Measurements from ENCODE around the gene ATRN.
"Not testable (repeated sequence)": the region's sequence is repeated elsewhere in the genome, so short reads cannot be mapped to it uniquely, and the experiment has no call there.

Gene ATRN

DNA sequence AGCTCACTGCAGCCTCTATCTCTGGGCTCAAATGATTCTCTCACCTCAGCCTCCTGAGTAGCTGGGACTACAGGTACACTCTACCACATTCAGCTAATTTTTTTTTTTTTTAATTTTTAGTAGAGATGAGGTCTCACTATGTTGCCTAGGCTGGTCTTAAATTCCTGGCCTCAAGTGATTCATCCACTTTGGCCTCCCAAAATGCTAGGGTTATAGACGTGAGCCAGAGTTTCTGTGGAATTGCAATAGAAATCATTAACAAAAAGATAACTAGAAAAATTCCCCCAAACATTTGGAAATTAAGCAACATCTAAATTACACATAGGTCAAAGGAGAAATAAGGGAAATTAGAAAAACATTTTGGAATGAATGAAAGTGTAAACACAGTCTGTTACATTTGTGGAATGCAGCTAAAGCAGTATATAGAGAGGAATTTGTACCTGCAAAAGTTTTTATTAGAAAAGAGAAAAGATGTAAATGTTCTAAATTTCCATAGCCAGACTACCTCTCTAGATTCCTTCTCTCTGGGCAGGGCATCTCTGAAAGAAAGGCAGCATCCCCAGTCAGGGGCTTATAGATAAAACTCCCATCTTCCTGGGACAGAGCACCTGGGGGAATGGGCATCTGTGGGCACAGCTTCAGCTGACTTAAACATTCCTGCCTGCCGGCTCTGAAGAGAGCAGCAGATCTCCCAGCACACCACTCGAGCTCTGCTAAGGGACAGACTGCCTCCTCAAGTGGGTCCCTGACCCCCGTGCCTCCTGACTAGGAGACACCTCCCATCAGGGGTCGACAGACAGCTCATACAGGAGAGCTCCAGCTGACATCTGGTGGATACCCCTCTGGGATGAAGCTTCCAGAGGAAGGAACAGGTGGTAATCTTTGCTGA is 51.3 kb downstream of the ATRN start:
- no peak for DNase-seq

DNA sequence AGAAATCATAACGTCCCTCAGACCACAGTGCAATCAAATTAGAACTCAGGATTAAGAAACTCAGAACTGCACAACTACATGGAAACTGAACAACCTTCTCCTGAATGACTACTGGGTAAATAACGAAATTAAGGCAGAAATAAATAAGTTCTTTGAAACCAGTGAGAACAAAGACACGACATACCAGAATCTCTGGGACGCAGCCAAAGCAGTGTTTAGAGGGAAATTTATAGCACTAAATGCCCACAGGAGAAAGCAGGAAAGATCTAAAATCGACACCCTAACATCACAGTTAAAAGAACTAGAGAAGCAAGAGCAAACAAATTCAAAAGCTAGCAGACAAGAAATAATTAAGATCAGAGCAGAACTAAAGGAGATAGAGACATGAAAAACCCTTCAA is 53.9 kb downstream of the ATRN start:
- DNase-seq, result not testable (repeated sequence)

DNA sequence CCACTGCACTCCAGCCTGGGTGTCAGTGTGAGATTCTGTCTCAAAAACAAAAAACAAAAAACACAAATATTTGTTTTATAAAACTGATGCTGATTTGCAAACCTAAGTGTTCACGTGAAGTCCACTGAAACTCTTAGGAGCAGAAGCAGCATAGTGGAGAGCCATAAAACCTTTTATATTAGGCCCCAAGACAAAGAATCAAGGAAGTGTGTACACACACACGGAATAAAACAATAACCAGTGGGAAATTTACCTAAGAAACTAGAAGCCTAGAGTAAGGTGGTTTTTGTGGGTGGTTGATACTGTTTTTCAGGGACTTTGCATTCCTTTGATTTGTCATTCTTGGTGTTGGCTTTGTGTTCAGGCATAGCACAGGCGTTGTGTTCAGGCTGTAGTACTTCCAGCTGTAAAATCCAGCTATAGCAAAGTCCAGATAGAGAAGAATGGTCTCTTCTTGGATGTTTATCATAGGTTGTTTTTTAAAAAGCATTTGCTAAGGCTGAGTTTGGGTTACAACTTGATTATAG is 61.3 kb downstream of the ATRN start:
- DNase-seq, result no peak

DNA sequence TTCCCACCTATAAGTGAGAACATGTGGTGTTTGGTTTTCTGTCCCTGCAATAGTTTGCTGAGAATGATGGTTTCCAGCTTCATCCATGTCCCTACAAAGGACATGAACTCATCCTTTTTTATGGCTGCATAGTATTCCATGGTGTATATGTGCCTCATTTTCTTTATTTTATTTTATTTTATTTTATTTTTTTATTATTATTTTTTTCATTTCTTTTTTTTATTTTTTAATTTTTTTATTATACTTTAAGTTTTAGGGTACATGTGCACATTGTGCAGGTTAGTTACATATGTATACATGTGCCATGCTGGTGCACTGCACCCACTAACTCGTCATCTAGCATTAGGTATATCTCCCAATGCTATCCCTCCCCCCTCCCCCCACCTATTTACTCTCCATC is 66.9 kb downstream of the ATRN start:
- DNase-seq, result not testable (repeated sequence)

DNA sequence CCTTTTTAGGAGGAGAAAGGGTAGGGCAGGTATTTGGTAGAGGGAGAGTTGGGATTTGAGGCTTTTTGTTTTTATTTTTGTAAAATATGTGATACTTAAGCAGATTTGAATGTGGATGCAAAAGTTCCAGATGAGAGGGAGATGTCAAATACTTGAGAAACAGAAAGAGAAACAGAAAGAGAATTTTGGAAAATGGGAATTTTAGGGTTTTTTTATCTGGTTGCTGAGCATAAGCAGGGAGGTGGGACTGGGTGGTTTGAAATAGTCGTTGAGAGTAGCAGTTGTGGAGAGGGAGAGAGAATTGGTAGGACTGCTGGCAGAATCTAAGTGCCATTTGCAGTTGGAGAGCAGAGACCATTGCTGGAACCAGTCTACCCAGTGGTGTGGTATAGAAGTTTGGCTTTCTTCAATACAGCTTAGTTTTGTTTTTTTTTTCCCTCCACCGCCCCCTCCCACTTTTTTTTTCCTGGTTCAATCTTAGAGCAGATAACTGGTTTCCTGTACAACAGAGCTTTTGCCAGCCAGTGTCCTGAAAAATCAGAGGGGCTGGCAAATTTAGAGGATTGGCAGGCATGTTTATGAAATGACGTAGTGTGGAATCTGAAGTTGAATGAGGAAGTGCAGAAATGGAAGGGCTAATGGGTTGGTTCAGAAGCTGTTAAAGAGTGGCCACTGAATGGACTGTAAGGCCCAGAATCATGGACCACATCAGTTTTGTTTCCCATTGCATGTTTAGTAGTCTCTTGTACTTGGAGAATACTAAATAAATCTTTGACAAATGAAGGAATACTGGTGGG is 68.7 kb downstream of the ATRN start:
- no peak for DNase-seq

DNA sequence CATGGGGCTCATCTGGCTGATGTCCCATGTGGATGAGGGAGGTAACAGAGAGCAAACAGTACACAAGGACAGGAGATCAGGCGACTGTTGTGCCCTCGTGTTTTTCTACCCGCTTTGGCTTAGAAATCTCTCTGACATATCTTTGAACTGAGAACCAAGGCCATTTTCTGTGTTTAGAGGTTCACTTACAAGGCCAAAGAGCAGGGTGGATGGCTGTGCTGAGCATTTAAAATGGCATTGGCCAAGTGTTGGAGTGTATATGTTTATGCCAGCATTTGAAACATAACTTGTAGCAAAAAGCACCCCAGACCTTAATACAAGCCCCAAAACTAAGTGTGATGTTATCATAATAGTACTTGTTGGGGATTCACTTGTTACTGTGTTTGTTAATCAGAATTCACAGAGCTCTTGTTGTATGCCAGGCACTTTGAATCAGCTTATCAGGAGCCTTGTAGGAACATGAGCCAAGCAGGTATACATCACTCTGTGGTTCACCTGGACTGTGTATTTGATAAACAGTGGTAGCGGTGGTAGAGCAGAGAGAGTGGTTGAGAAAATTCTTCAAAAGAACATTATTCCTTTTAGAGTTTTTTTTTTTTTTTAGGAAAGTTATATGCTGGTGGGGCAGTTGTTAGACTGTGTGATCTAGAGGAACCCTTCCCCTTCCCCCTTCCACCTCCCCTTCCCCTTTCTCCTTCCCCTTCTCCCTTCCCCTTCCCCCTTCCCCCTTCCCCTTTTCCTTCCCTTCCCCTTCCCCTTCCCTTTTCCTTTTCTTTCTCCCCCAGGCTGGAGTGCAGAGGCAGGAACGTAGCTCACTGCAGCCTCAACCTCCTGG is 71.3 kb downstream of the ATRN start:
- DNase-seq, result no peak

DNA sequence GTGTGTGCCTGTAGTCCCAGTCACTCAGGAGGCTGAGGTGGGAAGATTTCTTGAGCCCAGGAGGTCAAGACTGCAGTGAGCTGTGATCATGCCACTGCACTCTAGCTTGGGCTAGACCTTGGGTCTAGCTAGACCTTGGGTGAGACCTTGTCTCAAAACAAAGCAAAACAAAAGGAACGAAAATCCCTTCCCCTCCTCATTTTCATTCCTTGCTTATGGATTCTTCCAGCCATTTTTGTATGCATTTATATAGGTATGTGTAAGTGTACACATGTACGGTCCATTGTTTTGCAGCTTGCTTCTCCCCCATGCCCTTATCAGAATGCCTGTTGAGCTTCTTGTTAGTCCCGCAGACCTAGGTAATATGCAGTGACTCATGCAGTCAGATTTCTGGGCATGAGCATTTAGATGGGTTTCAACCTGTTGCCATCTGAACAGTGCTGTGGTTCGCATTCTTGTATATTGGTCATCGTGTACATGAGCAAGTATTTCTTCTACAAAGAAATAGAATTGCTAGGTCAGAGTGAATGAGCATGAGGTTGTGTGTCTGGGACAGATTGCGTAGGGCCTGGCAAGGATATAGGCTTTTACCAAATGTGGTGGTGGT is 73.2 kb downstream of the ATRN start:
- no peak for DNase-seq

DNA sequence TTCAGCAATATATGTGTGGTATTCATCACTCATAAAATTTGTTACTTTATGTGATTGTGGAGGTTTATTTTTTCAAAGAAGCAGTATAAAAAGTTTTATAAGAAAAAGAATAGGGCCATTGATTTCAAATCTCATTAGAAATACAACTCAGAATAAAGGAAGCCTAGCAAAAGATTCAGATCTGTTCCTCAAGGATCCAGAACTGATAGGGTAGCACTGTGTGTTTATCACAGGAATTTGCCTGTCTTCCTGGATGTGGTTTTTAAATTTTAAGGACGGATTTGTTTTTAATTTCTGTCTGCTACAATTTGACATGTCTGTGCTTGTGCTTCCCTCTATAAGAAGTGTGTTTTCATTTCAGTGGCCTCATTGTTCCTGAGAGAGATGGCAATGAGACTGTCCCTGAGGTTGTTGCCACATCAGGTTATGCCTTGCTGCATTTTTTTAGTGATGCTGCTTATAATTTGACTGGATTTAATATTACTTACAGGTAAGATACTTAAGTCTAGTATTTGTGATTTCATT is 74.6 kb downstream of the ATRN start:
- DNase-seq, result no peak

DNA sequence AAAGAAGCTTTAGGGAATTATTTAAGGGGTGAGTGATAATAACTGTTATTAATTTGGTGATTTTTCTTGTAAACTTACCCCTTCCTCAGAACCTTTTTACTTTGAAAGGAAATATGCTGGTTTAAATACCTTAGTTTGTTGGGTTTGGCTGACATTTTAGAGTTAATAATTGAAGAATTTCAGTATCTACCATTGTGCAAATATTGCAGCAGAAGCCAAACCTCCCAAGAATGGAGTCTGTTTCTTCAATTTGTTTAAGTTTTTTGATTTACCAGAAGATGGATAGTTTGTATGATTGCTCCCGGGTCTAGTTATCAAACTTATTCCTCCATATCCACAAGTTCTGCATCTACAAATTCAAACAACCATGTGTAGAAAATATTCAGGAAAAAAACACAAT is 77.1 kb downstream of the ATRN start:
- no peak for DNase-seq

DNA sequence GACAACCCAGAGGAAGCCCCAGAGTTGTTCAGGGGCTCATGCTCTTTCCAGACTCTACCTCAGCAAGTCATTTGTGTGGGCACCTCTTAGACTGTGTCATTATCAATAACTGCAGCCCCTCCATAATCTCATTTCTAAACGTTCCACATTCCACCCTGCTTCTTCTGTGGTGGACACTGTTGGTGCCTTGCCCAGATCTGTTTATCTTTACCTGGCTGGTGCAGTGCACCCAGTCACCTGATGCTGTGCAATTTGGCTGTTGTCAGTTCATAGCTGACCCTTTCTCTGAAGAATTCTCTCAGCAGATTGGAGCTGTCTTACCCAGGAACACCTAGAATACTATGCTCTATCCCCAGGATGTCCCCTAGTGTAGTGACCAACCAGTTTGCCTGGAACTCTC is 80.0 kb downstream of the ATRN start:
- DNase-seq, result no peak

DNA sequence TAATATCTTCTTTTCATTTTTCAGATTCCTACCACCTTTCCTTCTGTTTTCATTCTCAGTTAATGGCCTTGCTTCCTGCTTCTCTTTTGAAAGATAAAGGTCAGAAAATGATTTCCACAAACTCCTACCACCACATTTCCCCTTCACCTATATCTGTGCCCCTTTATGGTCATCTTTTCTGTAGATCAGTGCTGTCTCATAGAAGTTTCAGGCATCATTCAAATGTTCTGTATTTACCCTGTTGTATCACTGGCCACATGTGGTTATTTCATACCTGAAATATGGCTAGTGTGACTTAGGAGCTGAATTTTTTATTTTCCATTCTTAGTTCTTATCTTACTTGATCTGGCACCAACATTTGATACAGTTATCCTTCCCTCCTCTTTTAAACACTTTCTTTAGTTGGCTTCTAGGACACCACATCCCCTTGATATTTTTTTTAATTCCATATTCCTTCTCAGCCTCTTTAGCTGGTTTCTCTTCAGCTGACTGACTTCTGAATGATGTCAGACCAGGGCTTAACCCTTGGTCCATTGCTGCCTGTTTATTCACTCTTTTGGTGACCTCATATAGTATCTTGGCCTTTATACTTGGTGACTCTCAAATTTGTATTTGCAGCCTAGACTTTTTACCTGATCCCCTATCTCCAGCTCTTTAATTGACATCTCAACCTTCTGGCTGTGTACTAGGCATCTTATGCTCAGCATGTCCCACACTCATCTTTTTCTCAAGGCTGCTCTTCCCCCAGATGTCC is 81.0 kb downstream of the ATRN start:
- no peak for DNase-seq

DNA sequence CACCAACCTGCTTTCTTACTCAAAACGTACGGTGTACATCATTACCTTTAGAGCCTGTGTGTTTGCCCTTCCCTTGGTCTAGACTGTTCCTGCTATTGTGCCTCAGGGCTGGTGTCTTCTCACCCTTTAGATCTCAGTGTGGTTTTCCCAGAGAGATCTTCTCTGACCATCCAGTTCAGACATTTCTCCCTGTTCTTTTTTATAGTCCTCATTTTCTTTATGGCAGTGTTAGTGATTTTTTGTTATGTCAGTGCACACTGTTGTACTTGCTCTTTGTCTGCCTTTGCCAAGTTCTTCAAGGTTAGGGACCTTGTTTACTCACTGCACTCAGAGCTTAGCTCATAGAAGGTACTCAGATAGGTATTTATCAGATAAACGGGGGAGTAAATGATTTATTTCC is 82.8 kb downstream of the ATRN start:
- no peak for DNase-seq

DNA sequence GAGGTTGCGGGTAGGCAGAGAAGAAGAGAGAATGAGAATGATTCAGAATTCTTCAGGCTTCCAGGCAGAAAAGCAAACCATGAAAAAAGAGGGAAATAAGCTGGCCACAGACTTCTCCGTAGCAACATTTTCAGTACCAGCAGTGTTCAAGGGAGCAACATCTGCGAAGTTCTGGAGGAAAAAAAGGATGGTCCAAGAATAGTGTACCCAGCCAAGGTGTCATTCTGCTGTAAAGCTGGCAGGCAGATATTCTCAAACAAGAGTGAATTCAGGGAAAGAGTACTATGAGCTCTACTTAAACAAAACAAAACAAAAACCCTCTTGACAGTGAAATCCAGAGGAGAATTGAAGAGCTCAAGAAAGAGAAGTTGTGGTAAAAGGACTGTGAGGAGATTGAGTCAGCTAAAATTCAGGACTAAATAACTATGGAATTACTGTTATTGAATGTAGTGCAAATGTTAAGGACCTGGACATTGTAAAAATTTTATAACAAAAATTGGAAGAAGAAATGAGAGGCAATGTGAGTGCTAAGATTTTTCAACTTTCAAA is 86.5 kb downstream of the ATRN start:
- no peak for DNase-seq

DNA sequence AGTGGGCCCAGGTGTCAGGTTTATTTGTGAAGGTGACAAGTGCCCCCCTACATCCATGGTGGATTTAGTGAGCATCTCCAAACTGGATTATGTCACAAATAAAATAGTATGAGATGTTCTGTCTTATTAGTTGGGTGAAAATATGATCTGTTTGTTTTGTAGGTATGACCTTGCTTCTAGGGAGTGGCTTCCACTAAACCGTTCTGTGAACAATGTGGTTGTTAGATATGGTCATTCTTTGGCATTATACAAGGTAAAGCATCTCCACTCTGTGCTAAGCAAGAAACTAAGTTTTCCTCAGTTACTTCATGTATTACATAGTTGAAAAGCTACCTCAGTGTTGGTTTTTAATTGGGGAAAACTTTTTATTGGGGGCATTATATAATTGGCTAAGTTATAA is 88.4 kb downstream of the ATRN start:
- DNase-seq, result no peak

DNA sequence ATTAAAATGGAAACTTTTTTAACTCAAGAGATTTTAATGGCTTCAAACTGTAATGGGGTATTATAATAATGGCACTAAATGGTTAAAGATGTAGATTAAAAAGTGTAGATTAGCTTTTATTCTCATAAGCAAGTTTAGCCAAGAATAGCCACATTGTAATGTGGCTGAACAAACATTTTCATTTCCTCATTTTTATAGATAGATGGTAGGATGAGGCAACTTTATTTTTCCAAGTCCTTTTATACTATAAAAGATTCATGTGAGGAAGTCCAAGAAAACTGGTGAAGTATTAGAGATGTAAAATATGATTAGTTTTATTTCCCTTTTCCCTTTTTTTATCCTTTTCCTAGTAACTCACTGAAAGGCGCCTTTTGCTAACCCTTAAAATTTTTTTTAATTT is 88.8 kb downstream of the ATRN start:
- DNase-seq, result no peak

DNA sequence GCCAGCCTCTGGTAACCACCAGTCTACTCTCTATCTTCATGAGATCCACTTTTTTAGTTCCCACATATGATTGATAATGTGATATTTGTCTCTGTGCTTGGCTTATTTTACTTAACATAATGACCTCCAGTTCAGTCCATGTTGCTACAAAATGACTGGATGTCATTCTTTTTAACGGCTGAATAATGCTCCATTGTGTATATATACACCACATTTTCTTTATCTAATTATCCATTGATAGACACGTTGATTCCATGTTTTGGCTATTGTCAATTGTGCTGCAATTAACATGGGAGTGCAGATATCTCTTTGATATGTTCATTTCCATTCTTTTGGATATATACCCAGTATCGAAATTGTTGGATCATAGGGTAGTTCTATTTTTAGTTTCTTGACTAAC is 89.3 kb downstream of the ATRN start:
- no peak for DNase-seq

DNA sequence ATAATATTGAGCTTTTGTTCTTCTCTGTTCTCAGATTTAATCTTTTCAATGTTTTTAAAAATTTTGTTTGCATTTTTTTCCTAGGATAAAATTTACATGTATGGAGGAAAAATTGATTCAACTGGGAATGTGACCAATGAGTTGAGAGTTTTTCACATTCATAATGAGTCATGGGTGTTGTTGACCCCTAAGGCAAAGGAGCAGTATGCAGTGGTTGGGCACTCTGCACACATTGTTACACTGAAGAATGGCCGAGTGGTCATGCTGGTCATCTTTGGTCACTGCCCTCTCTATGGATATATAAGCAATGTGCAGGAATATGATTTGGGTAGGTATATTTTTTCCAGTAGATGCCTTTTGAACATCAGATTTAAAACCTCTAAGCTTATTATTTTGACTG is 89.8 kb downstream of the ATRN start:
- DNase-seq, result no peak

DNA sequence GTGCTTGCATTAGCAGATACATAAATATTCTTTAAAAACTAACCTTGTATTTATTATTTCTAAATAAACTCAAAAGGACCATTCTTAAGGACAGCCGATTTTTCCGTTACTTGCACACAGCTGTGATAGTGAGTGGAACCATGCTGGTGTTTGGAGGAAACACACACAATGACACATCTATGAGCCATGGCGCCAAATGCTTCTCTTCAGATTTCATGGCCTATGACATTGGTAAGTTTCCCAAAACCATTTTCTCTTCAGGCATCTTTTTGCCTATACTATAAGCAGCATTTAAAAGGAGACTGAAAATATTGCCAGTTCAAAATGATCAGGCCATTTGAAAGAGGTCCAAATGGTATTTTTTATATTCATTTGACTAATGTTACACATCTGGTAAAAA is 92.3 kb downstream of the ATRN start:
- DNase-seq, result no peak

DNA sequence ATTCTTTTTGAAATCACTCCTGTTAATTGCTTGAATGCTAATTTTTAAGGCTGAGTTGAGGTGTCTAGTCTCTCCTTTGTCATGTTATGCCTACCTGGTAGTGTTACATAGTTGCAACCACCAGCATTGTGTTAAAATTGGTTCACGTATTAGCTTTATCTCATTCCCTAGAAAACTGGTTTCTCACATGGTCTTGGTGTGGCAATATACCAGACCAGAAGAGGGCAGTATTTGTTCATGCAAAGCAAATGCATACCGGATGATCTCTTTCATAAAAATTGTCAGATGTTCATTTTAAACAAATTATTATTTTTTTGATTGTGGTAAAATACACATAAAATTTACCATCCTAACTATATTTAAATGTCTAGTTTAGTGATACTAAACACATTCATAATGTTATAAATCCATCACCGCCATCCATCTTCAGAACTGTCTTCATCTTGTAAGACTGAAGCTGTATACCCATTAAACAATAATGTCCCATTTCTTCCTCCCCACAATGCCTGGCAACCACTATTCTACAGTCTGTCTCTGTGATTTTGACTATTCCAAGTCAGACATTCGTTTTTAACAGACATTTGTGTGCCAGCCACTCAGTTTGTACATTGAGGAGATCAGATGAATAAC is 92.8 kb downstream of the ATRN start:
- no peak for DNase-seq

DNA sequence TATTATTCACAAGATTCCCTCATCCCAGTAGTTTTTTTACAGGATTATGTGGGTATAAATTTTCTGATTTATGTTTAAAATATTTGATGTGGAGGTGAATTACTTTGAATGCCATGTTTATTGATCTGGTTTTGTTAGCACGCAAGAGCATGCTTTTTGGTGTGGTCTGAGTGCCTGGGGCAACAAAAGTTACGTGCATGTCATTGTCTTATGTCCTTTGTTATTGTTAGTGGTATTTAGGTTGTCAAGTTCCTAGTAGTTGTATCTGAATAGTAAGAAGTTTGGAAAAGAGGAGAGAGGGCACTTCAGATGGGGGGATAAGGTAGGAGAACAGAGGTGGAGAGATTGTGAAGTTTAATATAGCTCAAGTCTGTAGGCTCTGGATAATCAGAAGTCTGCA is 95.0 kb downstream of the ATRN start:
- DNase-seq, result no peak

DNA sequence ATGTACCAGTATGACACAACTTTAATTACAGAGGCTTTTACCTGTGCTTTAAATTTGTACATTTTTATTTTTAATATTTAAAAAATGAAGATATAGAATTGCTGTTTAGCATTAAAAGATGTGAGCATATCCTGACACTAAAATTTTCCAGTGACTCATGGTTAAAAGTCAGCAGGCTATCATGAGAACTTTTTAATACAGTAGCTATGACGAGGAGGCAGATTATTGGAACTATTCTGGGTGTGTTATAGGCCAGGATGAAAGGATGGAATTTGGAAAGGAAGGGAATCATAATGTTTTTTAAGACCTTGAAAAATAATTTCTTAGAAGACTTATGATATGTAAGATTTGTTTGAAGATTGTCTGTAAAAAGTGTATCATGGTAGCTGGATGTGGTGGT is 101.3 kb downstream of the ATRN start:
- no peak for DNase-seq
